Measurements from ENCODE around the gene MAB21L4.
"Not testable (repeated sequence)": the region's sequence is repeated elsewhere in the genome, so short reads cannot be mapped to it uniquely, and the experiment has no call there.

MAB21L4 gene

GRCh38 chr2:240846309-240846708 is 49.6 kb downstream of the MAB21L4 start:
- not testable (repeated sequence) for DNase-seq

DNA sequence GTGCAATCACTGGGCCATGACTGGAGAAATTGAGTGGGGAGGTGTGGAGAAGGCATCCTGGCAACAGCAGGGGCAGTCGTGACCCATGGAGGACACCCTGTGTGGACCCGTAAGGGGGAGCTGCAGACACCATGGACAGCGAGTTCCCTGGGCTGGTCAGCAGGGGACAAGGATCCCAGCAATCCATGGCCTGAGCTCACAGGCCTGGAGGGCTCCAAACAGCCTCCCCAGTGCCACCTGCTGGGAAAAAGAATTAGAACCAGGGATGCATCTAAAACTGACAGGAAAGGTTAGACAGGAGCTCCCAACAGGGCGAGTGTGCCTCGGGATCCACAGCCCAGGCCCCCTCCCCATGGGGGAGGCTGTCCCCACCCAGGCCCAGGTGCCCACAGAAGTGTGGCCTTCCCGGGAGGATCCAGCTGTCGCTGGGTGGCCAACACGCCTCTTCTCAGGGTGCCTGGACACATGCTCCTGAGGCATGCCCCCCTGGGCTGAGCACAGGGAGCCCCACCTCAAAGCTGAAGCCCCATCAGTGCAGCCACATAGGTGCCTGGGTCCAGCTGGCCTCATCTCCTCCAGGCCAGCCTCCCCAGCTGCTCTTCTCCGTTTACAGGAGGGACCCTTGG is 55.4 kb downstream of the MAB21L4 start:
- DNase-seq: peak in 44 of 56 donors; percentile 20 to 87 (median 58)

DNA sequence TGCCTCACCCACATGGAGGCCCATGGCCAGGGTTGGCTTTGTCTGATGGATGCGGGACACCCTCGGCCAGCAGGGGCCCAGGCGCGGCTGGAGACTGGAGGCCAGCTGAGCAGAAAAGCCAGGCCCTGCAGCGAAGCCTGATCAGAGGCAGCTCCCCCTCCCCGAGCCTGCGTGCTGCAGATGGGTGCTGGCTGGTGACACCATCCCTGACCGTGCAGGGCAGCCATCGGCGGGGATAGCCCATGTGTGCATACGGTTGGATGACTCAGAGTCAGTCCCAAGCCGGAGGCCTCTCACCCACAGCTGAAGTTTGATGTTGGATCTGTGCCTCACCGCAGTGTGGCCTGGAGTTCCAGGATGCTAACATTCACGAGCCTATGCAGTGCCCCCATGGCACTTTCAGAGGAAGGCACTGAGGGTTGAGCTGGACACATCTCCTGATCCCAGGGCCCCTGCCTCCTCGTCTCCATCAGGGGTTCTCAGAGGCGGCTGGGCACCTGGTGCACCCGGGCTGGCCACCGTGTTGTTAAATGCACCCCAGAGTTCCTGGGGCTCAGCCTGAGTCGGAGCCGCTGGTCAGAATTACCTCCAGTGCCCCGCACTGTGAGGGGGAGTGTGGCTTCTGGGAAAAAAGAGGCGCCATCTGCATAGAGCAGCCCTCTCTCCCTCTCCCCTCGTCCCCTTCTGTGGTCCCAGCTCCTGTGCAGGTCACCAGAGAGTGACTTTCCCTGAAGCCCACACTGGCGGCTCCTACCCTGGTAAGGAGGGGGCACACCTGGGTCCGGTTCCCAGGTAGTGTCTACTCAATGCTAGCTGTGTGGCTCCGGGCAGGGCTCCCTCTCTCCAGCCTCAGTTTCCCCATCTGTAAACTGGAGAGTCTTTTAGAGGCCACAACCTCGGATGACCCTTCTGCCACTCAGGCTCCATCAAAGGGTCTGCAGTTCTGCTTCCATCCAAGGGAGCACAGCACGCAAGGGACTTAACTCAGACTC is 56.5 kb downstream of the MAB21L4 start:
- DNase-seq: no peak

DNA sequence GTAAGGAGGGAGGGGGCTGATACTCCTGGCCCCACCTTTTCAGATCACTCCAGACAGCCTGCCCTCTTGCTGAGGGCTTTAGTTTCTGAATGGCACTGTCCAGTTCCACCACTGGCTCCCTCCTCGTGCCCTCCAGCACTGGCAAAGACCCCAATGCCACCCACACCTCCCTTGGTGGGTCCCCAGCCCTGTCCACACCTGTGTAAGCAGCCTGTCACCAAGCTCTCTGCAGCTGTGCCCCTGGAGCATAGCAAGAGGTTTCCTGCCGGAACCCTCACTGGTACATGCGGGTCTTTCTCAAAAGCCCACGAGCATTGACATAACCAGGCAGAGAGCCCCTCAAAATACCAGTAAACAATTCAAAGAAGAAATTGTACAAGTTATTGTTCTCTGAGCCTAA is 58.3 kb downstream of the MAB21L4 start:
- no peak for DNase-seq

DNA sequence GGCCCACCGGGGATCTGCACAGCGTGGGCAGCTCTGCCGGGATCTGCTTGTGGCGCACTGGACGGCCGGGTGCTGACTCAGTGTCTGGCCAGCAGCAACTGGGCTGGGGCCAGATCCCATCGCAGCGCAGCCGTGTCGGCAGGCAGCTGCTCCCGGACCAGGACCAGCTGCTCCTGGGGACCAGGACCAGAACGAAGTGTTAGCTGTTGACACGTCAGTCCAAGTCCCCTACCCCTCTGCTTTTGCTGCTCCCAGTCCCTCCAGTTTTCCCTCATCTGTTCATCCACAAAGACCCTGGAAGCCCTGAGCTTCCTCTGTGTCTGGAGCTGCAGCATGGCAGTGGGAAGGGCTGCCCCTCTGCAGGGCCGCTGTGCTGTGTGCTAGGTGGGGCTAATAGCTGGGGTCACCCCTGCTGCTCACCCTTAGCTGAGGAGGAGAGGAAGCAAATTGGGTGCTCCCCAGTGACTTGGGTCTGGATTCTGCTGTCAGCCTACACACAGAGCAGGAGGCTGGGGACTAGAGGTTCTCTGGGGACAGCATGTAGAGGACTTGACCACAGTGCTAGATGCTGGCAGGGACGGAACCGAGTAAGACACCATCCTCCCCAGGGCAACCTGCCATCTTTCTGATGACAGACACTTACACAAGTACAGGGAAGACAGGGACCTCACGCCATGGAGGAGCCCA is 59.0 kb downstream of the MAB21L4 start:
- DNase-seq: peak in 30 of 56 donors; percentile 16 to 75 (median 48)

All from amygdala (tissue), 56 donors.